GM18909 (cell line): ENCODE results near the gene FMO5.
A peak's percentile ranks its signal among the peaks of the same experiment; 100 is the strongest.
"Not testable (repeated sequence)": the region's sequence is repeated elsewhere in the genome, so short reads cannot be mapped to it uniquely, and the experiment has no call there.

Experiments used
- ATAC-seq: cut with Tn5 transposase; IDR thresholded peaks from one replicate; pipeline ENCODE4 v1.9.1; 2021; ENCODE audit warnings: mild to moderate bottlenecking; ENCODE audit not compliant: unreplicated experiment, poor library complexity

Gene FMO5

GRCh38 chr1:147209825-147210821, 15.0 kb downstream of the FMO5 start:
- no peak for ATAC-seq

- no peak for ATAC-seq
Observed at GRCh38 chr1:147208619-147209018, 16.5 kb downstream of the FMO5 start.

DNA sequence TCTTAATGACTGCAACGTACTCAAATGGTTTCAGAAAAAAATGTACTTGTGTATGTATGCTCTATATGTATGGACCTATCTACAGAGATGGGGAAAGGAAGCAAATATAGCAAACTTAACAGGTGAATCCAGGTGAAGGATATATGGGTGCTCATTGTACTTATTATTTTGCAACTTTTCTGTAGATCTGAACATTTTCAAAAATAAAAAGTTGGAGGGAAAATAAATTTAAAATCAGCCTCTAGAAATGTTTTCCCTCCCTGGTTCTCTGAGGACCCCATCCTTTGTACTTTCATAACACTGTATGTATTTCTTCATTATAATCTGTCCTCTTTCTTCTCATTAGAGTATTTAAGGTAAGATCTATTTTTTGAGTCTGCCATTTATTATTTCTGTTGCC, 17.9 kb downstream of the FMO5 start:
- no peak for ATAC-seq

GRCh38 chr1:147204080-147204479, 21.1 kb downstream of the FMO5 start:
- ATAC-seq = no peak

DNA sequence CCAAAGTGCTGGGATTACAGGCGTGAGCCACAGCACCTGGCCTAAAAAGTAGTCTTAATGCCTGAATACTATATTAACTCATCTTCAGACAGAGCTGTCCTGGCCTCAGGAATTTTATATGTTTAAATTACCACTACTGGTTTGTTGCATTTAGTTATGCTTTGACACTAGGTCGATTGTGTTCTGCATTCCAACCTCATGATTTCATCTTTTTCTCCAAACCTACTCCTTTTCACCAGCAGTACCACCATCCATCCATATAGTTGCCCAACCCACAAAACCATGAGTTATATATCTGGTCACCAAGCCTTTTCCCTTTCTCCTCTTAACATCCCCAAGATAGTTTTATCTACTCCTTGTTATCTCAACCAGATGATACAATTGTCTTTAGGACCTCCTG, 22.6 kb downstream of the FMO5 start:
- ATAC-seq = no peak

- ATAC-seq = no peak
Observed at GRCh38 chr1:147201786-147202185, 23.4 kb downstream of the FMO5 start.

DNA sequence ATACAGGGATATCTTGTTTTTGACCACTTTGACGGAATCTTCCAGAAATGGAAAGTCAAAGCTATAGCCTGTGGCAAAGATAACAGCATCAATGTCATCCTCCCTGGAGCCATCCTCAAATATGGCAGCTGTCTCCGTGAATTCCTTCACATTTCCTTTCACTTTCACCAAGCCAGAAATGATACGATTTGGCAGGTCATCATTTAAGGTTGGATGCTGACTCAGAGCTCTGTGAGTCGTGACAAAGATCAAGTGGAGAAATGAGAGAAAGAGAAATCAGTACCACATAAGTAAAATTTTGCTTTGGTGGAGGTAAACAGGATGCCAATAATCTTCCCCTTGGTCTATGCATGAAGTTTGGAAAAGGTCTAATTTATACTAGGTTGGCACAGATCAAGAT, 23.9 kb downstream of the FMO5 start:
- ATAC-seq = no peak

GRCh38 chr1:147197324-147197723, 27.8 kb downstream of the FMO5 start:
- ATAC-seq = not testable (repeated sequence)

GRCh38 chr1:147189514-147189913, 35.6 kb downstream of the FMO5 start:
- no peak for ATAC-seq

- ATAC-seq = no peak
Observed at GRCh38 chr1:147185432-147185831, 39.7 kb downstream of the FMO5 start.

DNA sequence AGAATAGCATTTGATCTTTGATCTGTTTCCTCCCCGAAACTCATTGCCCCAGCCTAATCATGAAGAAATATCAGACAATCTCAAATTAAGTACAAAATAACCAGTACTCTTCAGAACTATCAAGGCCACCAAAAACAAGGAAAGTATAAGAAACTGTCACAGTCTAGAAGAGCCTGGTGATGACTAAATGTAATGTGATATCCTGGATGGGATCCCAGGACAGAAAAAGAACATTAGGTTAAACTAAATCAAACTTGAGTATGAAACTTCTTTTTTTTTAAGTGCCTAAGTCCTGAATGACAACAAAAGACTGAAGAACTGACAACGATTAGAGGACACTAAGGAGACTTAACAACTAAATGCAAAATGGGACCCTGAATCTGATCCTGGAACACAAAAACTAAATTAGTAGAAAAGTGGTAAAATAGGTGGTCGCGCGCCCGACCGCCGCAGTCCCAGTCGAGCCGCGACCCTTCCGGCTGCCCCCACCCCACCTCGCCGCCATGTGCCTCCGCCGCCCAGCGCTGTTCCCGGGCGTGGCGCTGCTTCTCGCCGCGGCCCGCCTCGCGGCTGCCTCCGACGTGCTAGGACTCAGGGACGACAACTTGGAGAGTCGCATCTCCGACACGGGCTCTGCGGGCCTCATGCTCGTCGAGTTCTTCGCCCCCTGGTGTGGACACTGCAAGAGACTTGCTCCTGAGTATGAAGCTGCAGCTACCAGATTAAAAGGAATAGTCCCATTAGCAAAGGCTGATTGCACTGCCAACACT, 47.3 kb downstream of the FMO5 start:
- ATAC-seq = no peak

GRCh38 chr1:147172168-147173016, 52.7 kb downstream of the FMO5 start, which contains the start of gene PRKAB2:
Gene PRKAB2 (minus strand): TSS chr1:147172470. CDS start chr1:147172144, 326 bp downstream.
- ATAC-seq = peak; percentile 89

GRCh38 chr1:147171399-147172167, 53.6 kb downstream of the FMO5 start:
- peak; percentile 24 for ATAC-seq

DNA sequence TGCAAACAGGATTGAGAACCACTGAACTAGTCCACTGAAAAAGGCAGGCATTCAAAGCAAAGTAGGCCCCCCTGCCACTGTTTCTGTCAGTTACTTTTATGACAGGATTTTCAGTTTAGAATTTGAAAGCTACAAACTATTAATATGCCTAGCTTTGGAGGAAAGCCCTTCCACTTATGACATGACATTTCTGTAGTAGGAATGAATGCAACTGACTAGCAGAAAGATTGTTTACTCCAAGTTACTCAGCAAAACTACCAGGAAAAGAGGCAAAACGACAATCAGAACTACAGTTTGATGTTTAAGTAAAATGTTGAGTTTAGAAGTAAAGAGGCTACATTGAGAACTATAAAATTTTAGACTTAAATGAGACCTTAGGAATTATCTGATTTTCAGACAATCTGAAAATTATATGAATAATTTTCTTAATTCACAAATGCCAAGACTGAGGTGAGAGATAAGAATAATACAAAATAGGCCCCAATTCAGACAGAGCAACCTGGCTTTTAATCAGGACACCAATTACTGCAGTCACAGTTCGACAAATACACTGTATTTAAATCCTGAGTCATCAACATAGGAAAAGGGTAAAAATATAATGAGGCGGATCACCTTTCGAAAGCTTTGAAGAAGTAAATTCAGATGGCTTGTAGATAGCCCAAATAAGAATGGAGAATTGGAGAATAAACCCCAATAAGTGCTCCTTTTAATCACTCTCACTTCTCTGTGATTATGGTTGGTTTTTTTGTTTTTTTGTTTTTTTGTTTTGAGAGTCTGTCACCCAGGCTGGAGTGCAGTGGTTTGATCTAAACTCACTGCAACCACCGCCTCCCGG, 55.1 kb downstream of the FMO5 start:
- ATAC-seq = no peak

DNA sequence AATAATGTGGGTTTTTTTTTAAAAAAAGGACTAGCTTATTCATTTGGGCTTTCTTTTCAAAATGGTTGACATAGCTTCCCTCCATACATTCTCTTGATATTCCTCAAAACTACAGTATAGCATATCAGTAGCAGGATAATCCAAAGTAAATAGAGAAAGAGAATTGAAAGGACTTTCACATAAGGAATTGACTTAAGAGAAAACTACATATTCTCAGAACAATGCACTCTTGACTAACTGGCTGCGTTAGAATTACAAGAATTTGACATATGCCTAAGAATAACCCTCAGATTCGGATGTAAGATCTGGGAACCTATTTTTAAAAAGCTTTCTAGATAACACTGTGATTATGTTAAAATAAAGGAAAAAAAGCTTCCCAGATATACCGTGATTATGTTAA, 56.0 kb downstream of the FMO5 start:
- no peak for ATAC-seq

DNA sequence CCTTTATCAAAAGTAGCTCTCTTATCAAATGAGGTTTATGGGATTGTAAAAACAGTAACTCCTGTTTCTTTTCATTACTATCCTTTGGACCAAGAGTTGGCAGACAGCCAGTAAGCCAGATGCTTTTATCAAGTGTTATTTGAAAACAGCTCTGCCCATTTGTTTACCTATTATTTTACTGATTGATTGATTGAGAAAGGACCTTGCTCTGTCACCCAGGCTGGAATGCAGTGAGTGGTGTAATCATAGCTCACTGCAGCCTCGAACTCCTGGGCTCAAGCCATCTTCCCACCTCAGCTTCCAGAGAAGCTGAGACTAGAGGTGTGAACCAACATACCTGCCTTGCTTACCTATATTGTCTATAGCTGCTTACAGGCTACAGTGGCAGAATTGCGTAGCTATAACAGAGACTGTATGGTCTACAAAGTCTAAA, 56.5 kb downstream of the FMO5 start:
- ATAC-seq = no peak

DNA sequence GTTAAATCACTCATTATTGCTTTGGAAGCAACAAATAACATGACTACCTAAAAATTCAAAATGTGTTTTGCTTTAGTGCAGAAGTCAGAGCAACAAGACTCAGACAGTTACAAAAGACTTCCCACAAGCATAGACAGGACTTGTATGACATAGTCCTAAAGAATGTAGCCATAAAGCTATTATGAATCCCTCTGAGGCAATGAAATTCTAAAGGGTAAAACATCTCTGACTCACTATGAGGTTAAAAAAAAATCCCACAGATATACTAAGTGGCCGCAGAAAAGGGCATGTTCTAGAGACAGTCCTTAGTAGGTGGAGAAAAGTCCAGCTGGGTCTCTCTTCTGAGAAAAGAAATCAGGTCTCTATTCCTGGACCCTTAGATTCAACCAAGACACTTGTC, 57.8 kb downstream of the FMO5 start:
- ATAC-seq = no peak

DNA sequence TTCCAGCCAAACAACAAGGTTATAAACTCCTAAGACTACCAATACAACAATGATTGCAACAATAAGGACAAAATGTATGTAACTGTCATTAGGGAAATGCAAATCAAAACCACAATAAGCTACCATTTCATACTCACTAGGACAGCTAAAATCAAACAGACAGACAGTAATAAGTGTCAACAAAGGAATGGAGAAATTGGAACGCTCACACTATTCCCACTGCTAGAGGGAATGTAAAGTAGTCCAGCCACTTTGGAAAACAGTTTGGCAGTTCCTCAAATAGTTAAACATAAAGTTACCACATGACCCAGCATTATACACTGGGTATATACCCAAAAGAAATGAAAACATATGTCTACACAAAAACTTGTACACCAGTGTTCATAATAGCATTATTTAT, 62.1 kb downstream of the FMO5 start:
- ATAC-seq = no peak

DNA sequence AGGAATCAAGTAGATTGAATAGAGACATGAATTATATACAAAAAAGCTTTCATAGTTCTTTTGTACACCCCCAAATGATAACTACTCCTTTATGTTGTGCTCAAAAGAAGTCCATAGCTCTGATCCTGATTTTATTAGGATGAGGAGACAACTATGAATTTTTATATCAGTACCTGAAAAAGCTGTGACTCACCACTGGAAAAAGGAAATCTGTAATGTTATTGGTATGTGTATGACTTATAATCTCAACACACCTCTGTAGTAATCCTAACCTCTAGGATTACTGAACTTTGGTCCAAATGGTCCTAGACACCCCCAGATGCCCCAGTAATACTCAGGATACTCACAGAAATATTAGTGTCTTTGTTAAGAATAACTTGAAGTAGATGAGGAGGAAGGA, 63.0 kb downstream of the FMO5 start:
- ATAC-seq = no peak
